Tibial nerve (tissue), 4 donors: ENCODE measurements around the gene COASY.

ENCODE experiments used
- EP300 ChIP-seq, 2 donors: sonication (generic); formaldehyde crosslinking; IDR thresholded peaks; one replicate each; pipeline ENCODE4 v1.6.1; 2017; ENCODE audit warnings: antibody characterized with exemption in 2 of 2, mild to moderate bottlenecking in 1 of 2
- TF ChIP-seq, protein P1 (sequence below), 5 experiments: fragments of 200-600 bp in 3 of 5; fragments of 450-650 bp in 2 of 5; sonication (generic) in 3 of 5; IDR thresholded peaks; one replicate each; pipeline ENCODE4 v1.5.1; 2016 to 2019; ENCODE audit warnings: antibody characterized with exemption in 5 of 5, mild to moderate bottlenecking in 3 of 5, moderate library complexity in 2 of 5

DNA sequence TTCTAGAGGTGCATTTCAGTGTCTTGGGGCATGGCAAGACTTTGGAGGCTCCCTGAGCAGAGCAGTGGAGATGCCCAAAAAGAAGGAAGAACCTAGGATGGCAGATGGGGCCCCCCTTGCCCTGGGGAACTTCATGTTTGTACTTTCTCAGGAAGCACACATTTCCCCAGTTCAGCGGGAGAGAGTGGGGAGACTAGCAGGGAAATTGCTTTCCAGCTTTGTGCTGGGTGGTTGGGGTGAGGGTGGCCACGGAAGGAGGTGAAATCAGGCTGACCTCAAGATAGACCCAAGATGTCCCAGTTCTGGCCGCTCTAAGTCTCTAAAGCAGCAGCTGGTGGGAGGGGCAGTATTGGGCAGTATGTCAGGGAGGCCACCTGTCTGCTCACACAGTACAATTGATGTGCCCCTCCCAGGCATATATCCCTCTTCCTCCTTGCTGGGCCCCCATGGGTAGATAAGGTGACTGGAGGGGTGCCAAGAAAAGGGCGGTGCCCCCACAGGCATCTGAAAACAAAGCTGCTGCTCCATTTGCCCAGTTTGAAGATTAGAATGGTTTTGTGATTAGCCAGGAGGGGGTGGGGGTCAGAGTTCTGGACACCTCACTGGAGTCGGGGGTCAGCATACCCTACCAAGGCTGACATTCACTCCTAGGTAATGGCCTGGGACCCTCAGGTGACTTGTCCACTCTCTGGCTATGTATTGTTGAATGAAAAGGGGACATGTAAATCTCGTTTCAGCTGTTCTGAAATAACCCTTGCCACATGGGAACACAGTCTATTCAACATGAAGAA, 43.0 kb upstream of the COASY start:
- TF ChIP-seq, protein P1, sequence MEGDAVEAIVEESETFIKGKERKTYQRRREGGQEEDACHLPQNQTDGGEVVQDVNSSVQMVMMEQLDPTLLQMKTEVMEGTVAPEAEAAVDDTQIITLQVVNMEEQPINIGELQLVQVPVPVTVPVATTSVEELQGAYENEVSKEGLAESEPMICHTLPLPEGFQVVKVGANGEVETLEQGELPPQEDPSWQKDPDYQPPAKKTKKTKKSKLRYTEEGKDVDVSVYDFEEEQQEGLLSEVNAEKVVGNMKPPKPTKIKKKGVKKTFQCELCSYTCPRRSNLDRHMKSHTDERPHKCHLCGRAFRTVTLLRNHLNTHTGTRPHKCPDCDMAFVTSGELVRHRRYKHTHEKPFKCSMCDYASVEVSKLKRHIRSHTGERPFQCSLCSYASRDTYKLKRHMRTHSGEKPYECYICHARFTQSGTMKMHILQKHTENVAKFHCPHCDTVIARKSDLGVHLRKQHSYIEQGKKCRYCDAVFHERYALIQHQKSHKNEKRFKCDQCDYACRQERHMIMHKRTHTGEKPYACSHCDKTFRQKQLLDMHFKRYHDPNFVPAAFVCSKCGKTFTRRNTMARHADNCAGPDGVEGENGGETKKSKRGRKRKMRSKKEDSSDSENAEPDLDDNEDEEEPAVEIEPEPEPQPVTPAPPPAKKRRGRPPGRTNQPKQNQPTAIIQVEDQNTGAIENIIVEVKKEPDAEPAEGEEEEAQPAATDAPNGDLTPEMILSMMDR (IDR thresholded peaks at IDR 0.05): no peak
- TF ChIP-seq EP300 (IDR thresholded peaks at IDR 0.05): no peak
